Urinary bladder (tissue), 4 donors: ENCODE results near the gene ITGB3. TPM values are rescaled to one million over a fixed set of nuclear protein-coding genes. Genes with fewer than 3 reads are reported as not detected.
A peak's percentile ranks its signal among the peaks of the same experiment; 100 is the strongest.

ENCODE experiments used
- DNase-seq: peaks from one replicate; pipeline ENCODE4 v3.0.0-alpha.2; 2015; ENCODE audit errors: extremely low spot score
- H3K27ac ChIP-seq: one replicate; pipeline ENCODE4 v1.5.1; 2013; ENCODE audit warnings: low read depth, mild to moderate bottlenecking, moderate library complexity
- H3K36me3 ChIP-seq: one replicate; pipeline ENCODE4 v1.6.1; 2013; ENCODE audit warnings: mild to moderate bottlenecking, moderate library complexity; ENCODE audit not compliant: insufficient read depth
- H3K4me1 ChIP-seq: one replicate; pipeline ENCODE4 v1.6.1; 2013; ENCODE audit warnings: mild to moderate bottlenecking, moderate library complexity; ENCODE audit not compliant: insufficient read depth
- H3K4me3 ChIP-seq: one replicate; pipeline ENCODE4 v1.5.1; 2013; ENCODE audit warnings: low read depth, low read length
- WGBS: extraction: QIAGEN DNeasy Blood & Tissue Kit; methylation state at CpG from one replicate; pipeline ENCODE4 v1.1.7; 2013; 5-methylcytosine and 5-hydroxymethylcytosine counted together
- polyA plus RNA-seq: library from polyadenylated mRNA; stranded (reverse); fragments of 200-250 nt; gene quantifications from one replicate; pipeline ENCODE4 v1.2.3, GENCODE V29; 2013
- total RNA-seq: library from RNA; depleted of rRNA; stranded (reverse); fragments of >200 nt; gene quantifications from one replicate; pipeline ENCODE4 v1.2.3, GENCODE V29; 2014
- donor health status: healthy with polysubstance abuse.
- donor health status: healthy.

Gene ITGB3
- total and polyA plus RNA-seq, 2 donors: 19.2 to 20.2 TPM

DNA sequence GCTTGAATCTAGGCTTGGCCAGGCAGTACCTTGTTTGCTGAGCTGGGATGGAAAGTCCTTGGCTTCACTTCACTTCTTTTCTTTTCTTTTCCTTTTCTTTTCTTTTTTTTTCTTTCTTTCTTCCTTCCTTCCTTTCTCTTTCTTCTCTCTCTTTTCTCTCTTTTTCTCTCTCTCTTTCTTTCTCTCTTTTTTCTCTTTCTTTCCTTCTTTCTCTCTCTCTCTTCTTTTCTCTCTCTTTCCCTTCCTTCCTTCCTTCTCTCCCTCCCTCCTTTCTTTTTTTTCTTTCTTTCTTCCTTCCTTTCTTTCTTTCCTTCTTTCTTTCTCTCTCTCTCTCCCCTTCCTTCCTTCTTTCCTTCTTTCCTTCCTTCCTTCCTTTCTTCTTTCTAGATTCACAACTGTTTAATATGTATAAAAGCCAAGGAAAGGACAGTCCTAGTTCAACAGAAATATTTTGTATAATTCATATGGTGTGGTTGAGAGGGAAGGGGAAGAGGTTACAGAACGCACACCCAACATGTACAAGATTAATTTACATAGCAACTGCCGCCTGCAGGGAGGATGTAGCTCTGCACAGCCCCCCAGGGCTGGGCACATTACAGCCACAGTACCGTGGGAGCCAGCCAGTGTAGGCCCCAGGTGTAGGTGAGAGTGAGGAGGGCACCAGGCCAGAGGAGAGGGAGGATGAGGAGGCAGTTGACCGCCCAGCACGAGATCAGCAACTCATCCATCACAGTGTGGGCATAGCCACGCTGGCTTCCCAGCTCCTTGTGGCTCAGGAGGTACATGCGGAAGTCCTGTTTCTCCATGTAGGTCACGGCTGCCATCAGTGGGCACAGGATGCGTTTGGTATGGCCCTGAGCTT lies 9.7 kb upstream of the ITGB3 start:
- Histone ChIP-seq H3K36me3 (no peaks in the 10 kb centered on the region), H3K4me1 (no peaks in the 10 kb centered on the region), H3K4me3 (no peak overlapping the region), H3K27ac (no peak overlapping the region)
- WGBS: 90% methylated on average over 9 of the region's 9 CpGs
- DNase-seq: no peak

GRCh38 chr17:47244697-47245096 lies 8.9 kb upstream of the ITGB3 start:
- Histone ChIP-seq H3K4me1 (no peaks in the 10 kb centered on the region), H3K4me3 (no peak overlapping the region), H3K36me3 (no peaks in the 10 kb centered on the region), H3K27ac (no peak overlapping the region)
- 78% methylated on average over 2 of the region's 2 CpGs for WGBS
- no peak for DNase-seq

- no peak overlapping the region for H3K27ac ChIP-seq
- DNase-seq: no peak
Measured at GRCh38 chr17:47246120-47246519, 7.5 kb upstream of the ITGB3 start.

DNA sequence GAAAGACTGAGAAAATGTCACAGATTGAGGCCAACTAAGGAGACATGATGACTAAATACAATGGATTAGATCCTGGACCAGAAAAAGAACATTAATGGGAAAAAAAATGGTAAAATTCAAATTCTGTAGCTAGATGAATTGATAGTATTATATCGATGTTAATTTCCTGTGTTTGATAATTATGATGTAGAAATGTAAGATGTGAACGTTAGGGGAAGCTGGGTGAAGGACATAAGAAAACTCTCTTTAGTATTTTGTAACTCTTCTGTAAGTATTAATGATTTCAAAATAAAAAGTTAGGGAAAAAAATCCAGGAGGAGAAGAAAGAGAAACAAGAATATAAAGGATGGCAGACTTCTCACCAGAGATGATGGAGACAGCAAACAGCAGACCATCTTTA lies 2.8 kb upstream of the ITGB3 start:
- H3K27ac ChIP-seq: no peak overlapping the region
- H3K4me1 ChIP-seq: peaks cover 3% of the 10 kb centered on the region
- no peak overlapping the region for H3K4me3 ChIP-seq
- 66% methylated on average over 2 of the region's 2 CpGs for WGBS
- no peaks in the 10 kb centered on the region for H3K36me3 ChIP-seq
- DNase-seq: no peak

More at GRCh38 chr17:47246120-47246519, 7.5 kb upstream of the ITGB3 start:
- 72% methylated on average over 2 of the region's 2 CpGs for WGBS
- H3K4me1 ChIP-seq: no peaks in the 10 kb centered on the region
- no peaks in the 10 kb centered on the region for H3K36me3 ChIP-seq
- H3K4me3 ChIP-seq: no peak overlapping the region

GRCh38 chr17:47251421-47251940 lies 2.1 kb upstream of the ITGB3 start:
- H3K27ac ChIP-seq: no peak overlapping the region
- peaks cover 3% of the 10 kb centered on the region for H3K4me1 ChIP-seq
- DNase-seq: no peak
- no peaks in the 10 kb centered on the region for H3K36me3 ChIP-seq
- WGBS: 92% methylated on average over 1 of the region's 1 CpG
- no peak overlapping the region for H3K4me3 ChIP-seq

GRCh38 chr17:47252209-47252608 lies 1.4 kb upstream of the ITGB3 start:
- H3K27ac ChIP-seq: no peak overlapping the region
- 100% methylated on average over 1 of the region's 1 CpG for WGBS

GRCh38 chr17:47252766-47253512 lies 688 bp upstream of the ITGB3 start:
- H3K27ac ChIP-seq: no peak overlapping the region
- DNase-seq: no peak
- H3K4me1 ChIP-seq: peaks cover 3% of the 10 kb centered on the region
- WGBS: 71% methylated on average over 10 of the region's 10 CpGs
- peak overlapping the region; percentile 79 for H3K4me3 ChIP-seq
- no peaks in the 10 kb centered on the region for H3K36me3 ChIP-seq

More at GRCh38 chr17:47252209-47252608, 1.4 kb upstream of the ITGB3 start:
- Histone ChIP-seq H3K4me3 (no peak overlapping the region), H3K36me3 (no peaks in the 10 kb centered on the region), H3K4me1 (peaks cover 3% of the 10 kb centered on the region)
- DNase-seq: no peak

- H3K4me1 ChIP-seq: peaks cover 3% of the 10 kb centered on the region
- 18% methylated on average over 15 of the region's 15 CpGs for WGBS
- H3K4me3 ChIP-seq: peak overlapping the region; percentile 79
- no peaks in the 10 kb centered on the region for H3K36me3 ChIP-seq
- DNase-seq: no peak
- H3K27ac ChIP-seq: peak overlapping the region; percentile 78
Measured at GRCh38 chr17:47254403-47254943, 846 bp downstream of the ITGB3 start.

DNA sequence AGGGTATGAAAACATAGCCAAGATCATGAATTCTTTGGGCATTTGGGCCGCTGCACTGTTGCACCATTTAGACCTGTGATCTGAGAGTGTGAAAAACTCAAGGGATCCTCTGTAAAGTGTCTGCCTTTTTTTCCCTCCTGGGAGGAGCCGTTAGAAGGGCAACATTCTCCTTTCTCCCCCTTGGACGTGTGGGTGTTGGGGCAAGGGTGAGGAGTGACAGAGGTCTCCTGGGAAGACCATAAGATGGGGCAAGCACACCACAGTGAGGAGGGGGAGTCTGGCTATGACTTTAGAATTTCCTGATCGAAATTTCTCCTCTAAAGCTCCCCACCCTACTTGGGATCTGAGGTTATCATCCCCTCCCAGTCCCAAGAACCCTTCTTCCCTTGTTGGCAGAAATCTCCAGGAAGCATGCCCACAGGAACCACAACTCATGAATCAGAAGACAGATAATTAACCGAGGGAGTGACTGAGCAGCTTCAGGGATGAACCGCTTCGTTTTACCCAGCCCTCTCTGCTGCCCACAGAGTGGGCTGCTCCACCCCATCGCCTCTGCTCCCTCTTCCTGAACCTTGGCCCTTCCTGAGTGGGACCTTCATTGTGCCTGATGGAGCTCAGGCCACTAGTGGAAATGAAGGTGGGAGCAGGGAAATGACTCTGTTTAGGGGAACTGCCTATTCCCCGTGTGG lies 4.2 kb downstream of the ITGB3 start:
- Histone ChIP-seq H3K36me3 (no peaks in the 10 kb centered on the region), H3K27ac (no peak overlapping the region), H3K4me1 (peaks cover 3% of the 10 kb centered on the region), H3K4me3 (no peak overlapping the region)
- WGBS: 56% methylated on average over 9 of the region's 9 CpGs
- no peak for DNase-seq

DNA sequence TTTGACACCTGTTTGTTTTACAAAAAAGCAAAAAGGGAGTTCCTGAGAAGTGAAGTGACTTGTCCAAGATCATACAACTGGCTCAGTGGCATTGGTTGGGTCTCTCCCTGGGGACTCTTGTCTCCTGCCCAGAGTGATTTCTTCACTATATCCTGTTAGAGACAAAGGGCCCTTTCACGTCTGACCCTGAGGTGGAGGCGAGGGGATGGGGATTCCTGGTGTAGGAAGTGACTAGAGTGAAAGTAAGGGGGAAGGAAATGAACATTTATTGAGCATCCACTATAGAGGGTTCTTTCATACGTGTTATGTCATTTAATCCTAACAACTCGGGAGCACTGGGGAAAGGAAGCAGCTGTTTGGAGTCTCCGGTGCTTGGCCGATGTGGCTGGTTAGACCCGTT lies 9.0 kb downstream of the ITGB3 start:
- H3K4me1 ChIP-seq: no peaks in the 10 kb centered on the region
- WGBS: 77% methylated on average over 7 of the region's 7 CpGs
- no peak overlapping the region for H3K27ac ChIP-seq
- no peak overlapping the region for H3K4me3 ChIP-seq
- H3K36me3 ChIP-seq: no peaks in the 10 kb centered on the region
- no peak for DNase-seq

DNA sequence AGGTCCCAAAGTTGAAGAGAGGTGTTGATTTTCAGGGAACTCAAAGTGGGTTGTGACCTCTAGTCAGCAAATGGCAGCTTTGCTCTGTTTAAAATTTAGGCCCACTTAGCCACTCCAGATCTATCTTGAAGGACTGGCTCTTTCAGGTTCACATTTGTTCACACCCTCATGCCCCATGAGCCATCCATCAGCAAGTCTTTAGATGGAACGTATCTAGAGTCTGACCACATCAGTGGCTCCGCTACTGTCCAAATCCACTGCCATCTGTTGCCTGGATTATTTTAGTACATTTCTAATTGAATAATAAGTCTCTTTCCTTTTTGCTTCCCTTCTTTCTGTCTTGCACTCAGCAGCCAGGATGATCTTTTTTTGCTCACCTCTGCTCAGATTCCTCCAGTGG lies 10.5 kb downstream of the ITGB3 start:
- Histone ChIP-seq H3K27ac (no peak overlapping the region), H3K4me1 (no peaks in the 10 kb centered on the region), H3K36me3 (no peaks in the 10 kb centered on the region), H3K4me3 (no peak overlapping the region)
- 96% methylated on average over 2 of the region's 2 CpGs for WGBS
- no peak for DNase-seq

- H3K27ac ChIP-seq: no peak overlapping the region
Measured at GRCh38 chr17:47265983-47266541, 12.4 kb downstream of the ITGB3 start.

GRCh38 chr17:47266782-47267181 lies 13.2 kb downstream of the ITGB3 start:
- H3K4me1 ChIP-seq: no peaks in the 10 kb centered on the region
- DNase-seq: no peak

More at GRCh38 chr17:47265983-47266541, 12.4 kb downstream of the ITGB3 start:
- Histone ChIP-seq H3K4me3 (no peak overlapping the region), H3K36me3 (no peaks in the 10 kb centered on the region), H3K4me1 (no peaks in the 10 kb centered on the region)
- no peak for DNase-seq
- 84% methylated on average over 2 of the region's 2 CpGs for WGBS

More at GRCh38 chr17:47266782-47267181, 13.2 kb downstream of the ITGB3 start:
- no peak overlapping the region for H3K4me3 ChIP-seq
- H3K36me3 ChIP-seq: no peaks in the 10 kb centered on the region
- H3K27ac ChIP-seq: no peak overlapping the region
- 66% methylated on average over 6 of the region's 6 CpGs for WGBS
